DMS79 (cell line): ENCODE results near the gene RBMY1E.
"Not testable (repeated sequence)": the region's sequence is repeated elsewhere in the genome, so short reads cannot be mapped to it uniquely, and the experiment has no call there.

Source experiments
- DNase-seq: peaks from one replicate; lab custom pipeline; 2025; lab: John Stamatoyannopoulos, UW

The RBMY1E gene

DNA sequence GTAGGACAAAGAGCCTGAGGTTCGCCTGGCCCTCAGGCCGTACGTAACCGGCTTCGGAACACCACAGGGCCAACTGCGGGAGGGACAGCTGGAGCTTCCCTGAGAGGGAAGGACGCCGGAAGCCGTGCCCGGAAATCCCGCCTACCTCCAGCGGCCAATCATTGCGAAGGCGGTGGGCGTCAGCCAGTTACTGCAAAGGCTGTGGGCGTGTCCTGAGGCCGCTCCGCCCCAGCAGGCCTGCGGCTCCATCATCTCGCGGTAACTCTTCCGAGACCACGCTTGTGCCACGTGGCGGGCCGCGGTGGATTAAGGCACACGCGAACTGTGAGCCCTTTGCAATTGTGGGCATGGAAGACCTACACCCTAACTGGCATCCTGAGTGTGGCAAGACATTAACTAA is at the start of gene RBMY1E:
RBMY1E (minus strand) TSS at position 101 of the 400 bp plus-strand sequence. CDS start 1,978 bp downstream, outside the sequence.
- not testable (repeated sequence) for DNase-seq

DNA sequence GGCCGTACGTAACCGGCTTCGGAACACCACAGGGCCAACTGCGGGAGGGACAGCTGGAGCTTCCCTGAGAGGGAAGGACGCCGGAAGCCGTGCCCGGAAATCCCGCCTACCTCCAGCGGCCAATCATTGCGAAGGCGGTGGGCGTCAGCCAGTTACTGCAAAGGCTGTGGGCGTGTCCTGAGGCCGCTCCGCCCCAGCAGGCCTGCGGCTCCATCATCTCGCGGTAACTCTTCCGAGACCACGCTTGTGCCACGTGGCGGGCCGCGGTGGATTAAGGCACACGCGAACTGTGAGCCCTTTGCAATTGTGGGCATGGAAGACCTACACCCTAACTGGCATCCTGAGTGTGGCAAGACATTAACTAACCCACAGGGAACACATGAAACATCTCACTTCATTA is 23.4 kb downstream of the RBMY1E start, which contains the start of gene RBMY1D:
RBMY1D (minus strand) TSS at position 101 of the 400 bp plus-strand sequence. CDS start 2,013 bp downstream, outside the sequence.
- not testable (repeated sequence) for DNase-seq

DNA sequence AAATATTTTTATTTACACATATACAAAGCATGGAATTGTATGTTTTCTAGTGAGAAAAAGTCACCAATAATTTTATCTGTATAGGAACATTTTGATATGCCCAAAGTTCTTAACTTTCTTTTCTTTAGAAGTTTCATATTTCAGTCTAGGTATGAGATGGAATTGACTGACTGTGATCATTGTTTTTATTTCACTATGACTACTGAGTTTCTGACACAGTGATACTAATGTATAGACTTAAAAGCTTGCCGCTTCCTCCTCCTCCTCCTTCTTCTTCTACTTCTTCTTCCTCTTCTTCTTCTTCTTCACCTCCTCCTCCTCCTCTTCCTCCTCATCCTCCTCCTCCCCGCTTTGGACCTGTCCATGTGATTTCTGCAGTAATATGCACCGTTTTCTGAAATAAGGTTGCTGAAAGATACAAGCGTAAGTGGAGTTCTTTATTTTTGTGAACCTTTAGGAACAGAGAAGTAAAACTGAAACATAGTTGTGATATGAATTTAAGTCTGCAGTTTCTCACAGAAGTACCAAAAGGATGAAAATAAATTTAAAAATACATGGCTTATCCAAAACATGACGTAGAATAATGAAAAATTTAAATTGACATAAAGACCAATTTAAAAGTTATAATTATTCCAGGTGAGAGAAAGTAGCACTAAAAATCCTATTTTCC is 48.3 kb downstream of the RBMY1E start:
- not testable (repeated sequence) for DNase-seq
